SK-N-MC (cell line): Measurements from ENCODE around the gene SEMA5A.

Source experiments
- EZH2 ChIP-seq: fragments of 200-600 bp; sonication (generic); IDR thresholded peaks from one replicate; pipeline ENCODE4 v1.6.1; 2017; ENCODE audit warnings: antibody characterized with exemption
- FOXP2 ChIP-seq: optimal IDR thresholded peaks from 2 replicates; pipeline ENCODE3; 2011; ENCODE audit warnings: mild to moderate bottlenecking, moderate library complexity; ENCODE audit not compliant: insufficient read depth; ENCODE audit errors: extremely low read length, control extremely low read depth
- POLR2AphosphoS5 ChIP-seq: IDR thresholded peaks from 2 replicates; pipeline ENCODE4 v1.6.1; 2012; ENCODE audit warnings: mild to moderate bottlenecking, low read depth, low read length, borderline replicate concordance

DNA sequence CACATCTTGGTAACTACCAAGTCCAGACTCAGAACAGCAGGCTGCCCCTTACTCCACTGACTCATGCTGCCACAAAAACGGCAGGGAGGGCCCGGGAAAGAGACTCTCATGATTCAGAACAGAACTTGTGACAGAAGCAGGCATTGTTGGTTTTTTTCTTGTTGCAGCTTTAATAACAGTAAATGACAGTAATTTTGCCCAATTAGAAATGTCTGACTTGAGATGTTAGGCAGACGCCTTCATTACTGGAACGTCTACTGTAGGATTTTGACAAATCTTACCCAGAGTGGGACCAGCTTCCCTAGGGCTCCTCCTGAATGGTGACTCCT lies 77.9 kb downstream of the SEMA5A start:
- TF ChIP-seq EZH2 (no peak), POLR2AphosphoS5 (no peak), FOXP2 (no peak)
